NCI-H1930 (cell line): Measurements from ENCODE around the gene ITPRIPL2.

Source experiments
- DNase-seq, 2 experiments: peaks; one replicate each; lab custom pipeline; 2025; lab: John Stamatoyannopoulos, UW

Gene ITPRIPL2

GRCh38 chr16:19143599-19143956 is 29.8 kb downstream of the ITPRIPL2 start:
- DNase-seq, result no peak

GRCh38 chr16:19145010-19145409 is 31.2 kb downstream of the ITPRIPL2 start:
- DNase-seq, result no peak

- DNase-seq, result no peak
Measured at GRCh38 chr16:19147126-19147525, 33.4 kb downstream of the ITPRIPL2 start.

GRCh38 chr16:19147627-19148026 is 33.9 kb downstream of the ITPRIPL2 start:
- DNase-seq, result no peak

- DNase-seq, result no peak
Measured at GRCh38 chr16:19148189-19148588, 34.4 kb downstream of the ITPRIPL2 start.

GRCh38 chr16:19151310-19151709 is 37.5 kb downstream of the ITPRIPL2 start:
- DNase-seq, result no peak

- DNase-seq, result no peak
Measured at GRCh38 chr16:19152042-19152441, 38.3 kb downstream of the ITPRIPL2 start.

GRCh38 chr16:19153876-19154275 is 40.1 kb downstream of the ITPRIPL2 start:
- peak in 1 of 2 experiments; percentile 37 for DNase-seq

- DNase-seq, result no peak
Measured at GRCh38 chr16:19162085-19162484, 48.3 kb downstream of the ITPRIPL2 start.

- no peak for DNase-seq
Measured at GRCh38 chr16:19163215-19163614, 49.5 kb downstream of the ITPRIPL2 start.

GRCh38 chr16:19164285-19164684 is 50.5 kb downstream of the ITPRIPL2 start:
- DNase-seq, result no peak

- DNase-seq, result no peak
Measured at GRCh38 chr16:19165101-19165500, 51.3 kb downstream of the ITPRIPL2 start.

GRCh38 chr16:19166500-19166899 is 52.7 kb downstream of the ITPRIPL2 start:
- DNase-seq, result no peak

- DNase-seq, result peak; percentile 66 to 84
Measured at GRCh38 chr16:19167710-19168370, 54.1 kb downstream of the ITPRIPL2 start, which contains the start of gene SYT17. SYT17 (plus strand) TSS chr16:19168240; CDS start chr16:19168647, 407 bp downstream.

- DNase-seq, result peak; percentile 22 to 28
Measured at GRCh38 chr16:19168371-19169081, 54.8 kb downstream of the ITPRIPL2 start.

GRCh38 chr16:19169082-19169639 is 55.4 kb downstream of the ITPRIPL2 start:
- DNase-seq, result no peak

- DNase-seq, result no peak
Measured at GRCh38 chr16:19170043-19170655, 56.4 kb downstream of the ITPRIPL2 start.
